ENCODE measurements around the gene ZNF79.
"Not testable (repeated sequence)": the region's sequence is repeated elsewhere in the genome, so short reads cannot be mapped to it uniquely, and the experiment has no call there.

The ZNF79 gene

GRCh38 chr9:127458921-127459320 is 34.7 kb downstream of the ZNF79 start:
- no peak for TF ChIP-seq CTCF (IDR thresholded peaks at IDR 0.05; ENCODE audit: low read depth, low read length)
- H3K4me3 ChIP-seq (ENCODE audit: low read depth, low read length), result no peak overlapping the region

- no peak overlapping the region for H3K4me3 ChIP-seq (ENCODE audit: low read depth, low read length)
- TF ChIP-seq CTCF (IDR thresholded peaks at IDR 0.05; ENCODE audit: low read depth, low read length), result no peak
Measured at GRCh38 chr9:127463382-127463781, 39.2 kb downstream of the ZNF79 start.

GRCh38 chr9:127463911-127464310 is 39.7 kb downstream of the ZNF79 start:
- TF ChIP-seq CTCF (IDR thresholded peaks at IDR 0.05; ENCODE audit: low read depth, low read length), result no peak
- no peak overlapping the region for H3K4me3 ChIP-seq (ENCODE audit: low read depth, low read length)

- not testable (repeated sequence) for H3K4me3 ChIP-seq (ENCODE audit: low read depth, low read length)
Measured at GRCh38 chr9:127466407-127466917, 42.3 kb downstream of the ZNF79 start.

GRCh38 chr9:127467621-127468020 is 43.4 kb downstream of the ZNF79 start:
- TF ChIP-seq CTCF (IDR thresholded peaks at IDR 0.05; ENCODE audit: low read depth, low read length), result no peak
- no peak overlapping the region for H3K4me3 ChIP-seq (ENCODE audit: low read depth, low read length)

- no peak overlapping the region for H3K4me3 ChIP-seq (ENCODE audit: low read depth, low read length)
- no peak for TF ChIP-seq CTCF (IDR thresholded peaks at IDR 0.05; ENCODE audit: low read depth, low read length)
Measured at GRCh38 chr9:127470662-127471061, 46.5 kb downstream of the ZNF79 start.

- no peak overlapping the region for H3K4me3 ChIP-seq (ENCODE audit: low read depth, low read length)
- TF ChIP-seq CTCF (IDR thresholded peaks at IDR 0.05; ENCODE audit: low read depth, low read length), result no peak
Measured at GRCh38 chr9:127473501-127473900, 49.3 kb downstream of the ZNF79 start.

- no peak for TF ChIP-seq CTCF (IDR thresholded peaks at IDR 0.05; ENCODE audit: low read depth, low read length)
- H3K4me3 ChIP-seq (ENCODE audit: low read depth, low read length), result no peak overlapping the region
Measured at GRCh38 chr9:127473932-127474331, 49.8 kb downstream of the ZNF79 start.
